SW480 (cell line): ENCODE results near the gene PIGM.

Source experiments
- DNase-seq: peaks from one replicate; pipeline ENCODE4 v3.0.0-alpha.2; 2016; ENCODE audit warnings: low spot score

Gene PIGM

GRCh38 chr1:160022330-160023310 is 9.2 kb downstream of the PIGM start:
- DNase-seq, result no peak

GRCh38 chr1:160021376-160022074 is 10.3 kb downstream of the PIGM start:
- no peak for DNase-seq

- DNase-seq, result no peak
These were observed 11.6 kb downstream of the PIGM start for GRCh38 chr1:160020196-160020595.

GRCh38 chr1:160018900-160019299 is 12.9 kb downstream of the PIGM start:
- DNase-seq, result peak; percentile 28

- DNase-seq, result no peak
These were observed 13.4 kb downstream of the PIGM start for GRCh38 chr1:160018347-160018746.

GRCh38 chr1:160017592-160017991 is 14.2 kb downstream of the PIGM start:
- no peak for DNase-seq

- no peak for DNase-seq
These were observed 20.0 kb downstream of the PIGM start for GRCh38 chr1:160011781-160012180.

- no peak for DNase-seq
These were observed 22.0 kb downstream of the PIGM start for GRCh38 chr1:160009801-160010200.

GRCh38 chr1:160009081-160009480 is 22.7 kb downstream of the PIGM start:
- DNase-seq, result no peak

GRCh38 chr1:160007577-160008200 is 24.1 kb downstream of the PIGM start:
- peak; percentile 16 for DNase-seq

GRCh38 chr1:160006312-160006940 is 25.4 kb downstream of the PIGM start:
- DNase-seq, result peak; percentile 75

- no peak for DNase-seq
These were observed 26.7 kb downstream of the PIGM start for GRCh38 chr1:160005070-160005469.

- no peak for DNase-seq
These were observed 27.4 kb downstream of the PIGM start for GRCh38 chr1:160004425-160004824.

- DNase-seq, result no peak
These were observed 27.8 kb downstream of the PIGM start for GRCh38 chr1:160004001-160004400.

GRCh38 chr1:160001440-160001839 is 30.4 kb downstream of the PIGM start:
- no peak for DNase-seq

GRCh38 chr1:159999204-159999603 is 32.6 kb downstream of the PIGM start:
- DNase-seq, result no peak

- peak; percentile 20 for DNase-seq
These were observed 35.1 kb downstream of the PIGM start for GRCh38 chr1:159996653-159997052.

GRCh38 chr1:159994896-159995295 is 36.9 kb downstream of the PIGM start:
- DNase-seq, result no peak

GRCh38 chr1:159993911-159994310 is 37.9 kb downstream of the PIGM start:
- no peak for DNase-seq

- DNase-seq, result no peak
These were observed 39.6 kb downstream of the PIGM start for GRCh38 chr1:159992161-159992560.

GRCh38 chr1:159991513-159991912 is 40.3 kb downstream of the PIGM start:
- no peak for DNase-seq

- DNase-seq, result no peak
These were observed 41.8 kb downstream of the PIGM start for GRCh38 chr1:159990005-159990404.
